Endothelial cell of umbilical vein (primary cell): Measurements from ENCODE around the gene FOXO1. TPM values are rescaled to one million over a fixed set of nuclear protein-coding genes. Genes with fewer than 3 reads are reported as not detected.

Source experiments
- BruUV-seq: library from RNA; stranded (reverse); fragments of 400-500 nt; replicated peaks from 2 replicates; lab custom pipeline; 2021; lab: Mats Ljungman, UMichigan
- CTCF ChIA-PET: fragments of 300-600, 350-600 bp; sonication (Branson Sonifier 250); formaldehyde crosslinking; loops from one replicate; lab custom pipeline; 2021; ENCODE audit warnings: antibody characterized with exemption, inconsistent platforms; lab: Charles Lee
- POLR2A ChIA-PET: fragments of 300-600, 350-600 bp; sonication (Branson Sonifier 250); formaldehyde crosslinking; loops from one replicate; lab custom pipeline; 2021; ENCODE audit warnings: antibody characterized with exemption, inconsistent platforms; lab: Charles Lee
- DNase-seq: peaks from one replicate; pipeline ENCODE4 v3.0.0-alpha.2; 2011; ENCODE audit warnings: low read depth, low spot score
- FAIRE-seq: peaks from 2 replicates; lab custom pipeline; 2011; peaks lifted over from hg19 to GRCh38; lab: Jason Lieb, UNC
- H2AFZ ChIP-seq: 2 replicates; pipeline ENCODE4 v1.6.0; 2012; ENCODE audit warnings: low read depth, low read length, control low read depth, inconsistent platforms
- H3K27ac ChIP-seq: 2 replicates; pipeline ENCODE4 v1.5.1; 2011; ENCODE audit warnings: low read depth, mild to moderate bottlenecking, control low read depth, low read length, moderate library complexity; ENCODE audit not compliant: insufficient read depth
- H3K27me3 ChIP-seq, 2 experiments: 2 replicates each; pipeline versions ENCODE4 v1.6.0 to v1.6.1; 2011; ENCODE audit warnings: low read length in 2 of 2, mixed read lengths in 1 of 2; ENCODE audit not compliant: control insufficient read depth in 2 of 2, insufficient read depth in 2 of 2
- H3K36me3 ChIP-seq, 2 experiments: 2 replicates in 1 of 2; 3 replicates in 1 of 2; pipeline ENCODE4 v1.5.1; 2011; ENCODE audit warnings: low read length in 2 of 2, mild to moderate bottlenecking in 1 of 2, moderate library complexity in 1 of 2; ENCODE audit not compliant: control insufficient read depth in 2 of 2, insufficient read depth in 2 of 2; ENCODE audit errors: extremely low read depth in 1 of 2
- H3K4me1 ChIP-seq: 3 replicates; pipeline ENCODE4 v1.5.1; 2011; ENCODE audit warnings: mild to moderate bottlenecking, low read length; ENCODE audit not compliant: control insufficient read depth, insufficient read depth; ENCODE audit errors: extremely low read depth
- H3K4me2 ChIP-seq: 2 replicates; pipeline ENCODE4 v1.6.1; 2011; ENCODE audit warnings: low read length, control low read depth, mixed read lengths; ENCODE audit not compliant: insufficient read depth
- H3K4me3 ChIP-seq, 3 experiments: fragments of 200-600 bp in 1 of 3; sonication (generic), shearing (Covaris generic) in 1 of 3; replicated peaks in 1 of 3; 2 replicates each; pipeline ENCODE4 v1.5.1; 2011 to 2016; ENCODE audit warnings: control low read depth in 3 of 3, low read length in 3 of 3, mild to moderate bottlenecking in 2 of 3, inconsistent platforms in 1 of 3, low read depth in 1 of 3, moderate library complexity in 1 of 3; ENCODE audit not compliant: insufficient read depth in 1 of 3
- H3K79me2 ChIP-seq: 2 replicates; pipeline ENCODE4 v1.6.0; 2012; ENCODE audit warnings: low read length, inconsistent platforms; ENCODE audit not compliant: control insufficient read depth, insufficient read depth
- H3K9ac ChIP-seq: replicated peaks from 2 replicates; pipeline ENCODE3; 2011; ENCODE audit warnings: low read length, control low read depth; ENCODE audit not compliant: insufficient read depth; ENCODE audit errors: extremely low read depth
- H3K9me1 ChIP-seq: replicated peaks from 3 replicates; pipeline ENCODE4 v1.6.0; 2011; ENCODE audit warnings: mild to moderate bottlenecking, low read length; ENCODE audit not compliant: control insufficient read depth, insufficient read depth; ENCODE audit errors: extremely low read depth
- H3K9me3 ChIP-seq: replicated peaks from 2 replicates; pipeline ENCODE4 v1.5.1; 2012; ENCODE audit warnings: low read length, inconsistent platforms; ENCODE audit not compliant: control insufficient read depth, insufficient read depth
- H4K20me1 ChIP-seq: replicated peaks from 2 replicates; pipeline ENCODE3; 2011; ENCODE audit warnings: mild to moderate bottlenecking, low read length; ENCODE audit not compliant: control insufficient read depth, insufficient read depth; ENCODE audit errors: extremely low read depth
- CTCF ChIP-seq, 2 donors: IDR thresholded peaks; 1 replicate in 1 of 2; 2 replicates in 1 of 2; pipeline ENCODE4 v1.5.1; 2011; ENCODE audit warnings: low read length in 2 of 2, mild to moderate bottlenecking in 2 of 2, moderate library complexity in 2 of 2, control low read depth in 1 of 2, inconsistent platforms in 1 of 2, low read depth in 1 of 2; ENCODE audit not compliant: insufficient read depth in 1 of 2; ENCODE audit errors: extremely low read depth in 1 of 2
- EZH2 ChIP-seq: IDR thresholded peaks from 2 replicates; pipeline ENCODE4 v1.6.1; 2012; ENCODE audit warnings: borderline replicate concordance, low read depth, mild to moderate bottlenecking, moderate library complexity, low read length, inconsistent platforms; ENCODE audit not compliant: severe bottlenecking
- FOS ChIP-seq: IDR thresholded peaks from 2 replicates; pipeline ENCODE4 v1.6.1; 2011; ENCODE audit warnings: mild to moderate bottlenecking, low read length, moderate library complexity, borderline replicate concordance; ENCODE audit not compliant: insufficient read depth
- GATA2 ChIP-seq: IDR thresholded peaks from 2 replicates; pipeline ENCODE4 v1.7.0; 2011; ENCODE audit warnings: low read depth, mild to moderate bottlenecking, moderate library complexity, mixed read lengths, low read length; ENCODE audit not compliant: insufficient read length, insufficient read depth
- JUN ChIP-seq: IDR thresholded peaks from 2 replicates; pipeline ENCODE4 v1.6.1; 2011; ENCODE audit warnings: borderline replicate concordance, low read depth; ENCODE audit not compliant: insufficient read length, insufficient read depth
- MAX ChIP-seq: IDR thresholded peaks from 2 replicates; pipeline ENCODE4 v1.6.1; 2011; ENCODE audit not compliant: insufficient read depth, insufficient read length
- MYC ChIP-seq: IDR thresholded peaks from one replicate; pipeline ENCODE4 v1.6.1; 2011; ENCODE audit warnings: mild to moderate bottlenecking, low read depth, low read length
- POLR2A ChIP-seq: IDR thresholded peaks from 2 replicates; pipeline ENCODE4 v1.6.1; 2012; ENCODE audit warnings: low read depth, mild to moderate bottlenecking, control low read depth, low read length
- POLR2AphosphoS5 ChIP-seq: IDR thresholded peaks from 2 replicates; pipeline ENCODE4 v1.6.1; 2012; ENCODE audit warnings: low read depth, mild to moderate bottlenecking, control low read depth, low read length, moderate library complexity; ENCODE audit not compliant: insufficient read depth
- dilution Hi-C: fragments of 300-500 bp; cut with MboI; formaldehyde crosslinking; loops from one replicate; pipeline ENCODE4 v1.15.0; 2019; ENCODE audit warnings: low sequenced_read_pairs; ENCODE audit not compliant: extremely low pct_ligation_motif_present
- intact Hi-C: fragments of 100-400 bp; cut with micrococcal nuclease; formaldehyde crosslinking; loops from one replicate; pipeline ENCODE4 v1.10.0; 2022
- polyA plus RNA-seq, 4 experiments: library from polyadenylated mRNA; depleted of rRNA in 3 of 4; stranded (reverse) in 3 of 4; unstranded in 1 of 4; fragments of >200 nt; gene quantifications; 2 replicates each; pipeline versions ENCODE4 v1.2.1 to v1.2.3, GENCODE V29; 2011 to 2012; ENCODE audit warnings: missing spikeins in 1 of 4
- total RNA-seq: library from RNA; stranded (reverse); gene quantifications from 2 replicates; pipeline ENCODE4 v1.2.3, GENCODE V29; 2021

The FOXO1 gene
- total and polyA plus RNA-seq, 2 donors (not counting 3 experiments of a cell fraction or from before 2014, with no cell fraction given) = 44.7 to 48.5 TPM

GRCh38 chr13:40660692-40661091 lies 5.7 kb downstream of the FOXO1 start:
- H2AFZ ChIP-seq = no peak overlapping the region
- no TSS peak for BruUV-seq
- intact Hi-C loops = no loop called here
- H3K9me3 ChIP-seq = no peaks in the 10 kb centered on the region
- no peak overlapping the region for H3K9ac ChIP-seq
- ChIA-PET POLR2A (interaction anchor here (0.6 kb wide), 1 partner anchor 21 kb away, joined by 4 read pairs; no protein-coding TSS in a partner anchor), CTCF (interaction anchor here (0.7 to 1.3 kb wide), 2 partner anchors 12 to 25 kb away, joined by 3 read pairs; no protein-coding TSS in a partner anchor)
- peaks cover 96% of the 10 kb centered on the region for H3K79me2 ChIP-seq
- dilution Hi-C loops = no loop called here
- no peak for TF ChIP-seq POLR2A
- no peaks in the 10 kb centered on the region for H3K27me3 ChIP-seq
- H3K4me1 ChIP-seq = peaks cover 18% of the 10 kb centered on the region
- DNase-seq = no peak
- H3K4me2 ChIP-seq = no peak overlapping the region
- H3K27ac ChIP-seq = no peak overlapping the region
- H4K20me1 ChIP-seq = peaks cover 4% of the 10 kb centered on the region
- no peaks in the 10 kb centered on the region for H3K9me1 ChIP-seq
- H3K4me3 ChIP-seq = no peak overlapping the region
- no peak for FAIRE-seq
- no peaks in the 10 kb centered on the region for H3K36me3 ChIP-seq

GRCh38 chr13:40660141-40660664 lies 6.2 kb downstream of the FOXO1 start:
- DNase-seq (no peak), FAIRE-seq (no peak)
- no peak overlapping the region for H3K9ac ChIP-seq
- H3K9me1 ChIP-seq = no peaks in the 10 kb centered on the region
- H3K27me3 ChIP-seq = no peaks in the 10 kb centered on the region
- no peak overlapping the region for H3K27ac ChIP-seq
- intact Hi-C loops = no loop called here
- TF ChIP-seq EZH2 (no peak), MAX (no peak), FOS (no peak), GATA2 (no peak), CTCF (IDR thresholded peaks at IDR 0.05; ENCODE audit: extremely low read depth in 1 of 2, insufficient read depth in 1 of 2, low read depth in 1 of 2, low read length in 2 of 2) (no peak), POLR2A (no peak), POLR2AphosphoS5 (no peak), JUN (no peak), MYC (no peak)
- H3K4me2 ChIP-seq = no peak overlapping the region
- H3K4me3 ChIP-seq = no peak overlapping the region
- no peaks in the 10 kb centered on the region for H3K9me3 ChIP-seq
- peaks cover 97% of the 10 kb centered on the region for H3K79me2 ChIP-seq
- no TSS peak for BruUV-seq
- POLR2A ChIA-PET = no interaction called here
- peaks cover 4% of the 10 kb centered on the region for H4K20me1 ChIP-seq
- CTCF ChIA-PET = interaction anchor here (0.7 to 1.3 kb wide), 2 partner anchors 12 to 25 kb away, joined by 3 read pairs; no protein-coding TSS in a partner anchor
- no peak overlapping the region for H2AFZ ChIP-seq
- dilution Hi-C loops = no loop called here
- no peaks in the 10 kb centered on the region for H3K36me3 ChIP-seq
- H3K4me1 ChIP-seq = peaks cover 18% of the 10 kb centered on the region
